D721Med (cell line): ENCODE data around the gene CDS2.
"Not testable (repeated sequence)": the region's sequence is repeated elsewhere in the genome, so short reads cannot be mapped to it uniquely, and the experiment has no call there.

ENCODE experiments used
- DNase-seq: peaks from one replicate; pipeline ENCODE4 v3.0.0; 2011; ENCODE audit warnings: low spot score; ENCODE audit not compliant: insufficient read length
- FAIRE-seq: peaks from 2 replicates; lab custom pipeline; 2011; peaks lifted over from hg19 to GRCh38; lab: Jason Lieb, UNC
- CTCF ChIP-seq: IDR thresholded peaks from 2 replicates; pipeline ENCODE4 v1.5.1; 2012; ENCODE audit warnings: mild to moderate bottlenecking, control low read depth; ENCODE audit not compliant: insufficient read depth; ENCODE audit errors: missing control alignments

CDS2 gene

GRCh38 chr20:5091902-5092301 lies 34.9 kb upstream of the CDS2 start:
- DNase-seq (no peak), FAIRE-seq (no peak)
- no peak for TF ChIP-seq CTCF

GRCh38 chr20:5092765-5093339 lies 34.0 kb upstream of the CDS2 start:
- no peak for TF ChIP-seq CTCF
- DNase-seq = no peak
- no peak for FAIRE-seq

GRCh38 chr20:5095454-5095853 lies 31.4 kb upstream of the CDS2 start:
- no peak for FAIRE-seq
- DNase-seq = no peak
- TF ChIP-seq CTCF = no peak

GRCh38 chr20:5095931-5096330 lies 30.9 kb upstream of the CDS2 start:
- TF ChIP-seq CTCF = no peak
- FAIRE-seq (no peak), DNase-seq (peak; percentile 35)

GRCh38 chr20:5096463-5096862 lies 30.3 kb upstream of the CDS2 start:
- FAIRE-seq (no peak), DNase-seq (no peak)
- no peak for TF ChIP-seq CTCF

- not testable (repeated sequence) for FAIRE-seq, DNase-seq
These were observed 27.8 kb upstream of the CDS2 start for GRCh38 chr20:5099009-5099408.

- FAIRE-seq, DNase-seq: not testable (repeated sequence)
These were observed 26.9 kb upstream of the CDS2 start for GRCh38 chr20:5099909-5100308.

GRCh38 chr20:5100684-5101347 lies 26.0 kb upstream of the CDS2 start:
- FAIRE-seq (no peak), DNase-seq (no peak)
- peak; percentile 73 for TF ChIP-seq CTCF
